HCT116 (cell line): ENCODE results near the gene HSD17B12. TPM values are rescaled to one million over a fixed set of nuclear protein-coding genes. Genes with fewer than 3 reads are reported as not detected.
"Not testable (repeated sequence)": the region's sequence is repeated elsewhere in the genome, so short reads cannot be mapped to it uniquely, and the experiment has no call there.

ENCODE experiments used
- ATAC-seq: fragments of 200-7000 bp; cut with Tn5 transposase; 2 replicates; pipeline ENCODE4 v1.9.1; 2020; ENCODE audit warnings: mild to moderate bottlenecking, moderate library complexity
- BruUV-seq: library from RNA; stranded (reverse); fragments of 400-500 nt; replicated peaks from 2 replicates; lab custom pipeline; 2021; lab: Mats Ljungman, UMichigan
- CTCF ChIA-PET: fragments of 300-600 bp; sonication (Branson Sonifier 250); formaldehyde crosslinking; loops from one replicate; lab custom pipeline; 2021; ENCODE audit warnings: antibody characterized with exemption; lab: Charles Lee
- POLR2A ChIA-PET: fragments of 300-600, 350-600 bp; sonication (Branson Sonifier 250); formaldehyde crosslinking; loops from one replicate; lab custom pipeline; 2021; ENCODE audit warnings: antibody characterized with exemption; lab: Charles Lee
- RAD21 ChIA-PET, 2 experiments: fragments of 300-600 bp; sonication (Branson Sonifier 250); formaldehyde crosslinking; loops; one replicate each; lab custom pipeline; 2023; ENCODE audit warnings: low total read pairs in 2 of 2; ENCODE audit not compliant: uncharacterized antibody in 2 of 2, unreplicated experiment in 2 of 2, low non-redundant PET in 1 of 2; lab: Charles Lee
- DNase-seq: peaks from one replicate; pipeline ENCODE4 v3.0.0-alpha.2; 2010; ENCODE audit warnings: low read depth, low spot score
- H2AFZ ChIP-seq: fragments of 200-600 bp; shearing (Covaris generic), sonication (generic); 2 replicates; pipeline ENCODE4 v1.6.1; 2017; ENCODE audit warnings: low read depth, mixed run types, mixed read lengths, antibody characterized with exemption, low read length; ENCODE audit not compliant: poor library complexity, severe bottlenecking
- H3K27ac ChIP-seq: 2 replicates; pipeline ENCODE4 v1.5.1; 2012; ENCODE audit warnings: low read depth, low read length
- H3K27me3 ChIP-seq: fragments of 200-600 bp; sonication (generic); 2 replicates; pipeline ENCODE4 v1.6.1; 2016; ENCODE audit warnings: mixed run types, low read length, mixed read lengths; ENCODE audit not compliant: insufficient read depth
- H3K36me3 ChIP-seq, 2 experiments: fragments of 200-500 bp in 1 of 2; fragments of 200-600 bp in 1 of 2; sonication (Bioruptor generic) in 1 of 2; sonication (generic) in 1 of 2; 2 replicates each; pipeline versions ENCODE4 v1.5.1 to v1.6.1; 2014 to 2016; ENCODE audit warnings: low read length in 2 of 2, inconsistent platforms in 1 of 2, mixed read lengths in 1 of 2, mixed run types in 1 of 2; ENCODE audit not compliant: insufficient read depth in 2 of 2, control insufficient read depth in 1 of 2
- H3K4me1 ChIP-seq, 2 experiments: fragments of 200-600 bp in 1 of 2; sonication (generic) in 1 of 2; 2 replicates each; pipeline versions ENCODE4 v1.5.1 to v1.6.1; 2012 to 2017; ENCODE audit warnings: low read length in 2 of 2, inconsistent platforms in 1 of 2, mild to moderate bottlenecking in 1 of 2, mixed read lengths in 1 of 2, mixed run types in 1 of 2, moderate library complexity in 1 of 2; ENCODE audit not compliant: insufficient read depth in 2 of 2, control insufficient read depth in 1 of 2
- H3K4me2 ChIP-seq: fragments of 200-600 bp; sonication (generic); 2 replicates; pipeline ENCODE4 v1.6.1; 2017; ENCODE audit warnings: mixed run types, low read length, mixed read lengths
- H3K4me3 ChIP-seq, 2 experiments: fragments of 200-600 bp in 1 of 2; sonication (generic) in 1 of 2; replicated peaks in 1 of 2; 2 replicates each; pipeline ENCODE4 v1.5.1; 2011 to 2016; ENCODE audit warnings: low read length in 2 of 2, control low read depth in 1 of 2, low read depth in 1 of 2, mild to moderate bottlenecking in 1 of 2, mixed read lengths in 1 of 2, mixed run types in 1 of 2
- H3K79me2 ChIP-seq: fragments of 200-600 bp; sonication (generic); 2 replicates; pipeline ENCODE4 v1.6.1; 2017; ENCODE audit warnings: mild to moderate bottlenecking, mixed run types, low read length, moderate library complexity, mixed read lengths; ENCODE audit not compliant: insufficient read depth
- H3K9ac ChIP-seq: fragments of 200-600 bp; sonication (generic); 2 replicates; pipeline ENCODE4 v1.6.1; 2016; ENCODE audit warnings: low read length, mixed read lengths
- H3K9me2 ChIP-seq: fragments of 200-600 bp; sonication (generic), shearing (Covaris generic); 2 replicates; pipeline ENCODE4 v1.6.1; 2017; ENCODE audit warnings: mixed run types, mild to moderate bottlenecking, moderate library complexity; ENCODE audit not compliant: insufficient read depth
- H3K9me3 ChIP-seq, 2 experiments: fragments of 200-500 bp in 1 of 2; fragments of 200-600 bp in 1 of 2; sonication (Bioruptor generic) in 1 of 2; sonication (generic) in 1 of 2; 2 replicates each; pipeline ENCODE4 v1.6.1; 2014 to 2017; ENCODE audit warnings: low read length in 2 of 2, mixed read lengths in 2 of 2, inconsistent platforms in 1 of 2, low read depth in 1 of 2, mild to moderate bottlenecking in 1 of 2, mixed run types in 1 of 2, moderate library complexity in 1 of 2; ENCODE audit not compliant: control insufficient read depth in 1 of 2, insufficient read depth in 1 of 2
- H4K20me1 ChIP-seq: fragments of 200-600 bp; sonication (generic), shearing (Covaris generic); 2 replicates; pipeline ENCODE4 v1.6.1; 2017; ENCODE audit warnings: mixed run types, mild to moderate bottlenecking, moderate library complexity; ENCODE audit not compliant: insufficient read depth
- CBX3 ChIP-seq: IDR thresholded peaks from 2 replicates; pipeline ENCODE4 v1.6.1; 2012; ENCODE audit warnings: low read depth
- CEBPB ChIP-seq: IDR thresholded peaks from 2 replicates; pipeline ENCODE4 v1.6.1; 2012; ENCODE audit warnings: low read depth
- EGR1 ChIP-seq: IDR thresholded peaks from 2 replicates; pipeline ENCODE4 v1.6.1; 2012; ENCODE audit warnings: low read depth
- EZH2 ChIP-seq: fragments of 200-600 bp; sonication (generic); IDR thresholded peaks from 2 replicates; pipeline ENCODE4 v1.6.1; 2017; ENCODE audit warnings: antibody characterized with exemption, mixed run types
- EZH2phosphoT487 ChIP-seq: fragments of 200-600 bp; IDR thresholded peaks from 2 replicates; pipeline ENCODE4 v1.6.1; 2018; ENCODE audit warnings: antibody characterized with exemption, borderline replicate concordance
- FOSL1 ChIP-seq: IDR thresholded peaks from 2 replicates; pipeline ENCODE4 v1.6.1; 2012; ENCODE audit warnings: low read depth
- JUND ChIP-seq: IDR thresholded peaks from 2 replicates; pipeline ENCODE4 v1.6.1; 2012
- POLR2AphosphoS5 ChIP-seq: IDR thresholded peaks from 2 replicates; pipeline ENCODE4 v1.6.1; 2011; ENCODE audit warnings: mild to moderate bottlenecking, low read depth, low read length, moderate library complexity
- SIN3A ChIP-seq: IDR thresholded peaks from 2 replicates; pipeline ENCODE4 v1.6.1; 2012; ENCODE audit warnings: low read depth
- SP1 ChIP-seq: IDR thresholded peaks from 2 replicates; pipeline ENCODE4 v1.6.1; 2012; ENCODE audit warnings: low read depth
- SRF ChIP-seq: IDR thresholded peaks from 2 replicates; pipeline ENCODE4 v1.6.1; 2012; ENCODE audit warnings: low read depth
- YY1 ChIP-seq: IDR thresholded peaks from 2 replicates; pipeline ENCODE4 v1.6.1; 2011; ENCODE audit warnings: low read length, low read depth, moderate library complexity, mild to moderate bottlenecking; ENCODE audit not compliant: insufficient replicate concordance; ENCODE audit errors: extremely low read depth
- ZNF274 ChIP-seq: fragments of 200-500 bp; sonication (Bioruptor generic); IDR thresholded peaks from 2 replicates; pipeline ENCODE4 v1.6.1; 2014; ENCODE audit warnings: mild to moderate bottlenecking, low read depth, low read length, inconsistent platforms
- intact Hi-C: fragments of 100-400 bp; cut with micrococcal nuclease; formaldehyde crosslinking; loops from 2 replicates; pipeline ENCODE4 v1.10.0; 2022
- total RNA-seq: library from RNA; stranded (reverse); gene quantifications from one replicate; pipeline ENCODE4 v1.2.1, GENCODE V29; 2021; ENCODE audit not compliant: unreplicated experiment
- TF ChIP-seq, protein P1 (sequence below): IDR thresholded peaks from 2 replicates; pipeline ENCODE4 v1.6.1; 2012

The HSD17B12 gene
- total RNA-seq, 1 experiment from 2014 or later: 83.7 TPM

DNA sequence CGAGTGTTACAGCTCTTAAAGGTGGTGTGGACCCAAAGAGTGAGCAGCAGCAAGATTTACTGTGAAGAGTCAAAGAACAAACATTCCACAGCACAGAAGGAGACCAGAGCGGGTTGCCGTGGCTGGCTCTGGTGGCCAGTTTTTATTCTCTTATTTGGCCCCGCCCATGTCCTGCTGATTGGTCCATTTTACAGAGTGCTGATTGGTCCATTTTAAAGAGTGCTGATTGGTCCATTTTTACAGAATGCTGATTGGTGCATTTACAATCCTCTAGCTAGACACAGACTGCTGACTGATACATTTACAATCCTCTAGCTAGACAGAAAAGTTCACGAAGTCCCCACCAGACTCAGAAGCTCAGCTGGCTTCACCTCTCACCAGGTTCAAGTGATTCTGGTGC, 88.1 kb downstream of the HSD17B12 start:
- H3K27me3 ChIP-seq, H2AFZ ChIP-seq, H3K4me1 ChIP-seq, POLR2A ChIA-PET, H3K9me3 ChIP-seq, H3K36me3 ChIP-seq, H4K20me1 ChIP-seq, DNase-seq, BruUV-seq, intact Hi-C loops, H3K27ac ChIP-seq, RAD21 ChIA-PET, H3K79me2 ChIP-seq, H3K9me2 ChIP-seq, H3K9ac ChIP-seq, H3K4me2 ChIP-seq, CTCF ChIA-PET, ATAC-seq, H3K4me3 ChIP-seq: not testable (repeated sequence)

DNA sequence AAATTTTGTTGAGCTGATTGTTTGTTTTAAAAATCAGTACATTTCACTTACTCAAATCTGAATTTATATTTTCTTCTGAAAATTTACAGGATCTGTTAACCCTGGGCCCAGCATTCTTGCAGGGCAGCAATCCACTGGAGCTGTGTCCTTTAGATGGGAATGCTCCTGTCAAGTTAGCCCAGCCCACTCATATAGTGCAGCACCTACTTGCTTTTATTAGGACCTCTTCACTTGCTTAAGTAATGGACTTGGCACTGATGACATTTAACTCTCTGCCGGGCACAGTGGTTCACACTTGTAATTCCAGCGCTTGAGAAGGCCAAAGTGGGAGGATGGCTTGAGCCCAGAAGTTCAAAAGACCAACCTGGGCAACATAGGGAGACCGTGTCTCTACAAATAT, 89.6 kb downstream of the HSD17B12 start:
- no peak for ATAC-seq
- Histone ChIP-seq H4K20me1 (no peaks in the 10 kb centered on the region), H3K4me3 (no peak overlapping the region), H3K27me3 (no peaks in the 10 kb centered on the region), H3K27ac (no peak overlapping the region), H3K4me2 (no peak overlapping the region), H3K4me1 (no peaks in the 10 kb centered on the region), H3K9me3 (0 out of 4 replicates have a peak, but pooled peaks cover 0 to under 1% of the 10 kb centered on the region in 2 experiments), H3K9me2 (no peaks in the 10 kb centered on the region), H3K79me2 (no peaks in the 10 kb centered on the region), H2AFZ (no peak overlapping the region), H3K36me3 (no peaks in the 10 kb centered on the region), H3K9ac (no peak overlapping the region)
- TF ChIP-seq CBX3: no peak
- TF ChIP-seq EGR1: no peak
- TF ChIP-seq, protein P1, sequence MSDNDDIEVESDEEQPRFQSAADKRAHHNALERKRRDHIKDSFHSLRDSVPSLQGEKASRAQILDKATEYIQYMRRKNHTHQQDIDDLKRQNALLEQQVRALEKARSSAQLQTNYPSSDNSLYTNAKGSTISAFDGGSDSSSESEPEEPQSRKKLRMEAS: no peak
- no peak for TF ChIP-seq SRF
- no peak for TF ChIP-seq JUND
- TF ChIP-seq YY1: no peak
- TF ChIP-seq FOSL1: no peak
- TF ChIP-seq EZH2phosphoT487: no peak
- no peak for TF ChIP-seq SIN3A
- TF ChIP-seq CEBPB: no peak
- TF ChIP-seq EZH2: no peak
- no peak for TF ChIP-seq ZNF274
- no peak for TF ChIP-seq SP1
- no peak for TF ChIP-seq POLR2AphosphoS5
- CTCF ChIA-PET: no interaction called here
- RAD21 ChIA-PET: no interaction called here
- intact Hi-C loops: no loop called here
- no peak for DNase-seq
- POLR2A ChIA-PET: no interaction called here
- no TSS peak for BruUV-seq
